ENCODE measurements around the gene MAST4.

DNA sequence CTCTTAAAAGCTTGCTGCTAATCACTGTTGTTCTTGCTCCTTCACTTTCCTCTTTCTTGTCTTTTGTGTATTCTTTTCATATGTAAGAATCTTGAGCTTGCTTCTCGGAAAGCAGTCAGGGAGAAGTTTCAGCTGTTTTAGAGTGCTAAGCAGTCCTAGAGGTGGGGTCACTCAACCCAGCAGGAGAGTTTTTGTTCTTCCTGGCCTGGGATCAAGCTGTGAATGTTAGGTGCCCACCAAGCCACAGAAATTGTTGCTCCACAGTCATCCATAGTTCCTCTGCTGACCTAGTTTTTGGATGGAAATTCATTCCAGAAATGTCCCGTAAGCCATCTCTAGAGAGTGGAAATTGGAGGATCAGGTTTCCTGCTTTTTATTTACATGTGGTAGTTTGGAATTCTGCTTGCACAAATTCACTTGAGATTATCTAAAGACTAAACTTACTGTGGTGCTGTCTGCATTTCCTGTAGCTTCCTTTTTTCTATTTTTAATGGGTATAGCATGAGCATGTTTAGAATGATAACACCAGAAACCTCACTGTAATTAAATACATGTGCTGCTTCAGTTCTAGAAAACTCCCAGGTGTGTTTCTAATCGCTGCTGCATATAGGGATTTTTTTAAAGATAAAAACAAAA lies 108.7 kb downstream of the MAST4 start:
- TF ChIP-seq HOXC10 (CRISPR knock-in tag; IDR thresholded peaks at IDR 0.05), result no peak
- TF ChIP-seq, protein P1, sequence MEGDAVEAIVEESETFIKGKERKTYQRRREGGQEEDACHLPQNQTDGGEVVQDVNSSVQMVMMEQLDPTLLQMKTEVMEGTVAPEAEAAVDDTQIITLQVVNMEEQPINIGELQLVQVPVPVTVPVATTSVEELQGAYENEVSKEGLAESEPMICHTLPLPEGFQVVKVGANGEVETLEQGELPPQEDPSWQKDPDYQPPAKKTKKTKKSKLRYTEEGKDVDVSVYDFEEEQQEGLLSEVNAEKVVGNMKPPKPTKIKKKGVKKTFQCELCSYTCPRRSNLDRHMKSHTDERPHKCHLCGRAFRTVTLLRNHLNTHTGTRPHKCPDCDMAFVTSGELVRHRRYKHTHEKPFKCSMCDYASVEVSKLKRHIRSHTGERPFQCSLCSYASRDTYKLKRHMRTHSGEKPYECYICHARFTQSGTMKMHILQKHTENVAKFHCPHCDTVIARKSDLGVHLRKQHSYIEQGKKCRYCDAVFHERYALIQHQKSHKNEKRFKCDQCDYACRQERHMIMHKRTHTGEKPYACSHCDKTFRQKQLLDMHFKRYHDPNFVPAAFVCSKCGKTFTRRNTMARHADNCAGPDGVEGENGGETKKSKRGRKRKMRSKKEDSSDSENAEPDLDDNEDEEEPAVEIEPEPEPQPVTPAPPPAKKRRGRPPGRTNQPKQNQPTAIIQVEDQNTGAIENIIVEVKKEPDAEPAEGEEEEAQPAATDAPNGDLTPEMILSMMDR (tag by site-specific recombination; IDR thresholded peaks at IDR 0.05), result no peak
- no peak for TF ChIP-seq HOXA7 (CRISPR knock-in tag; IDR thresholded peaks at IDR 0.05; ENCODE audit: borderline replicate concordance)
- TF ChIP-seq, protein P2, sequence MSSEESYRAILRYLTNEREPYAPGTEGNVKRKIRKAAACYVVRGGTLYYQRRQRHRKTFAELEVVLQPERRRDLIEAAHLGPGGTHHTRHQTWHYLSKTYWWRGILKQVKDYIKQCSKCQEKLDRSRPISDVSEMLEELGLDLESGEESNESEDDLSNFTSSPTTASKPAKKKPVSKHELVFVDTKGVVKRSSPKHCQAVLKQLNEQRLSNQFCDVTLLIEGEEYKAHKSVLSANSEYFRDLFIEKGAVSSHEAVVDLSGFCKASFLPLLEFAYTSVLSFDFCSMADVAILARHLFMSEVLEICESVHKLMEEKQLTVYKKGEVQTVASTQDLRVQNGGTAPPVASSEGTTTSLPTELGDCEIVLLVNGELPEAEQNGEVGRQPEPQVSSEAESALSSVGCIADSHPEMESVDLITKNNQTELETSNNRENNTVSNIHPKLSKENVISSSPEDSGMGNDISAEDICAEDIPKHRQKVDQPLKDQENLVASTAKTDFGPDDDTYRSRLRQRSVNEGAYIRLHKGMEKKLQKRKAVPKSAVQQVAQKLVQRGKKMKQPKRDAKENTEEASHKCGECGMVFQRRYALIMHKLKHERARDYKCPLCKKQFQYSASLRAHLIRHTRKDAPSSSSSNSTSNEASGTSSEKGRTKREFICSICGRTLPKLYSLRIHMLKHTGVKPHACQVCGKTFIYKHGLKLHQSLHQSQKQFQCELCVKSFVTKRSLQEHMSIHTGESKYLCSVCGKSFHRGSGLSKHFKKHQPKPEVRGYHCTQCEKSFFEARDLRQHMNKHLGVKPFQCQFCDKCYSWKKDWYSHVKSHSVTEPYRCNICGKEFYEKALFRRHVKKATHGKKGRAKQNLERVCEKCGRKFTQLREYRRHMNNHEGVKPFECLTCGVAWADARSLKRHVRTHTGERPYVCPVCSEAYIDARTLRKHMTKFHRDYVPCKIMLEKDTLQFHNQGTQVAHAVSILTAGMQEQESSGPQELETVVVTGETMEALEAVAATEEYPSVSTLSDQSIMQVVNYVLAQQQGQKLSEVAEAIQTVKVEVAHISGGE (tag by site-specific recombination; conservative IDR thresholded peaks at IDR 0.05; ENCODE audit: low read depth), result no peak
- TF ChIP-seq ZNF423 (tag by site-specific recombination; IDR thresholded peaks at IDR 0.05), result no peak
